Measurements from ENCODE around the gene ACAA1. TPM values are rescaled to one million over a fixed set of nuclear protein-coding genes. Genes with fewer than 3 reads are reported as not detected.

Gene ACAA1
- total and polyA plus RNA-seq, 4 donors: 220 to 410 (median 340) TPM

DNA sequence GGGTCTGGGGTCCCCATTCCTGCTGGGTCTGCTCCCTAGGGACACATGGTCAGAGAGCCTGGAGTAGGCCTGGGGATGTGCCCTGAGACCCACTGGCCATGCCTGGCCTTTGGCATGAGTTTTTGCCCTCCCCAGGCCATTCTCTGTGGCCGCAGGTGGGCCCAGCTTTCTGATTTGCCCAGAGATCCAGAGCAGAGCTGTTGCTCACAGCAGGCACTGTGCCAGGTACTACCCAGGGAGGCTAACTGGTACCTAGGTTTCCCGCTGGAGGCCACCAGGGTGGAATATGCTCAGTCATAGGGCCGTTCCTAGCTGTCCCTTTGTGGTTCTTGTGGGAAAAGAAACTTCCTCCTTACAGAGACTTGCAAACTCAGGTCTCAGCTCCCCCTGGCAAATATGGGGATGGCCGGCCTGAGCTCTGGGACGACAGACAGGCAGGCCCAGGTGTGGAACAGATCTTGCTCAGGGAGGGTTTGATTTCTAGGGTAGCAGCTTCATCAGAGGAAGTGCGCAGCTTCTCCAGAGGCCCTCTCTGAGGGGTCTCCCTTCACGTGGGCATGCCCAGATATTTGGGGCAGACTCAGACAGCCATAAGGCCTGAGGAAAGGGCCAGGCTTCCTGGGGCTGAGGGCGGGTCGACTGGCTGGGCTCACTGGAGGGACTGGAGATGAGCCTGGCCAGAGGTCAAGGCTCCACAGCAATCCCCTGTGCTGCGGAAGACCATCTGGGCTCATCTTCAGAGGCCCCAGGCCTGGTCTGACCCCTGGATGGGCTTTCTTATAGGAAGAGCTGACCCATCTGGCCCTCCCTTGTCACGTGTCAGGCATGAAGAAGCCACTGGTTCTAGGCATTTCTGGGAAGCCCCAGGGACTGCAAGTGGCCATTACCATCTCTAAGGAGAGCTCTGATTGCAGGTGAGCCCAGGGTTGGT, 28.0 kb downstream of the ACAA1 start:
- no peak for TF ChIP-seq HNF4G (IDR thresholded peaks at IDR 0.05)
- TF ChIP-seq GABPA (IDR thresholded peaks at IDR 0.05 in 1 of 2, conservative IDR thresholded peaks at IDR 0.05 in 1 of 2): no peak
- no peak for TF ChIP-seq FOXA1 (IDR thresholded peaks at IDR 0.05)
- no peak for TF ChIP-seq YY1 (IDR thresholded peaks at IDR 0.05)
- TF ChIP-seq EGR1 (IDR thresholded peaks at IDR 0.05; ENCODE audit: low read depth in 2 of 2): no peak
- no peak for TF ChIP-seq TAF1 (conservative IDR thresholded peaks at IDR 0.05)
- no peak for TF ChIP-seq SP1 (IDR thresholded peaks at IDR 0.05)
- TF ChIP-seq, protein P1, sequence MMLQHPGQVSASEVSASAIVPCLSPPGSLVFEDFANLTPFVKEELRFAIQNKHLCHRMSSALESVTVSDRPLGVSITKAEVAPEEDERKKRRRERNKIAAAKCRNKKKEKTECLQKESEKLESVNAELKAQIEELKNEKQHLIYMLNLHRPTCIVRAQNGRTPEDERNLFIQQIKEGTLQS (IDR thresholded peaks at IDR 0.05): no peak
- TF ChIP-seq HNF4A (conservative IDR thresholded peaks at IDR 0.05): no peak
- TF ChIP-seq RXRA (IDR thresholded peaks at IDR 0.05): no peak
- TF ChIP-seq, protein P2, sequence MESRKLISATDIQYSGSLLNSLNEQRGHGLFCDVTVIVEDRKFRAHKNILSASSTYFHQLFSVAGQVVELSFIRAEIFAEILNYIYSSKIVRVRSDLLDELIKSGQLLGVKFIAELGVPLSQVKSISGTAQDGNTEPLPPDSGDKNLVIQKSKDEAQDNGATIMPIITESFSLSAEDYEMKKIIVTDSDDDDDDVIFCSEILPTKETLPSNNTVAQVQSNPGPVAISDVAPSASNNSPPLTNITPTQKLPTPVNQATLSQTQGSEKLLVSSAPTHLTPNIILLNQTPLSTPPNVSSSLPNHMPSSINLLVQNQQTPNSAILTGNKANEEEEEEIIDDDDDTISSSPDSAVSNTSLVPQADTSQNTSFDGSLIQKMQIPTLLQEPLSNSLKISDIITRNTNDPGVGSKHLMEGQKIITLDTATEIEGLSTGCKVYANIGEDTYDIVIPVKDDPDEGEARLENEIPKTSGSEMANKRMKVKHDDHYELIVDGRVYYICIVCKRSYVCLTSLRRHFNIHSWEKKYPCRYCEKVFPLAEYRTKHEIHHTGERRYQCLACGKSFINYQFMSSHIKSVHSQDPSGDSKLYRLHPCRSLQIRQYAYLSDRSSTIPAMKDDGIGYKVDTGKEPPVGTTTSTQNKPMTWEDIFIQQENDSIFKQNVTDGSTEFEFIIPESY (IDR thresholded peaks at IDR 0.05): no peak
- WGBS: 85% methylated on average over 11 of the region's 11 CpGs
- Histone ChIP-seq H3K36me3 (ENCODE audit: control insufficient read depth in 4 of 4, insufficient read depth in 3 of 4, low read depth in 1 of 4, low read length in 3 of 4) (no peaks in the 10 kb centered on the region), H3K27ac (ENCODE audit: low read depth in 1 of 2, low read length in 2 of 2) (no peak overlapping the region), H3K9ac (ENCODE audit: low read depth in 1 of 2, low read length in 2 of 2) (no peak overlapping the region), H3K27me3 (ENCODE audit: control insufficient read depth in 4 of 4, insufficient read depth in 4 of 4, low read length in 3 of 4) (no peaks in the 10 kb centered on the region), H3K9me3 (ENCODE audit: control insufficient read depth in 4 of 4, low read length in 3 of 4) (peaks cover 0 to 6% (median 1%) of the 10 kb centered on the region in 4 donors), H3K4me3 (ENCODE audit: low read depth in 1 of 3, low read length in 3 of 3) (no peak overlapping the region), H3K4me1 (ENCODE audit: control insufficient read depth in 4 of 4, insufficient read depth in 4 of 4, low read length in 3 of 4) (no peaks in the 10 kb centered on the region)
- peak; percentile 28 for DNase-seq (ENCODE audit: low spot score)

DNA sequence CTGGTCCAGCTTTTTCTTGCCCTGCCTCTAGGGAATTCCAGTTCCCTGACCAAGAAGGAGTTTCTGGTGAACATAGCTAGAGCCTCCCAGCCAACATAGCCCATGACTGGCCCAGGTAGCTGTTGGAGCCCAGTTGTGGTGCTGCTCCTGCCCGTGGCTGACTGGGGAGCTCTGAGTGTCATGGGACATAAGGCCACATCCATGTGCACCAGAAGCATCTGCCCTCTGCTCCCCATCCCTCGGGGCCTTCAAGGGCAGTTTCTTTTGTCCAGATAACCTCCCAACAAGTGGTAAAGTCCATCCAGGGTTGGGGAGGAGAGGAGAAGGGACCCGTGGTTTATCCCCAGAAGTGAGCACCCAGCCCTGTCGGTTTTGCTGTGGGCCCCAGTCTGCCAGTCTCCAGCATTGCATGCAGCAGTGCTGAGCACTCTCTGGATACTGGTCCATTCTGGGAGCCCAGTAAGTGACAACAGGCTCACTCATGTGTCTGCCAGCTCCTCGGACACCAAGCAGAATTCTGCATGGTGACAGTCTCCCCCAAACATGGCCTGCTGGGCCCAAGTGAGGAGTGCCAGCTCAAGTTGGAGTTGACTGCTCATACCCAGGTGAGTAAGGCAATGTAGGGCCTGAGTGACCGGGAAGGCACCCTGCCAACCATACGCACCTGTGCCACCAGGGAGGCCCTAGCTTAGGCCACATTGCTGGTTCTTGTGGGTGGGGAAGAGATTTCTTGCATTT, 28.8 kb downstream of the ACAA1 start:
- Histone ChIP-seq H3K4me3 (ENCODE audit: low read depth in 1 of 3, low read length in 3 of 3) (no peak overlapping the region), H3K9ac (ENCODE audit: low read depth in 1 of 2, low read length in 2 of 2) (no peak overlapping the region), H3K27me3 (ENCODE audit: control insufficient read depth in 4 of 4, insufficient read depth in 4 of 4, low read length in 3 of 4) (no peaks in the 10 kb centered on the region), H3K9me3 (ENCODE audit: control insufficient read depth in 4 of 4, low read length in 3 of 4) (peaks cover 0 to 6% (median 1%) of the 10 kb centered on the region in 4 donors), H3K36me3 (ENCODE audit: control insufficient read depth in 4 of 4, insufficient read depth in 3 of 4, low read depth in 1 of 4, low read length in 3 of 4) (no peaks in the 10 kb centered on the region), H3K4me1 (ENCODE audit: control insufficient read depth in 4 of 4, insufficient read depth in 4 of 4, low read length in 3 of 4) (no peaks in the 10 kb centered on the region), H3K27ac (ENCODE audit: low read depth in 1 of 2, low read length in 2 of 2) (no peak overlapping the region)
- peak; percentile 17 for DNase-seq (ENCODE audit: low spot score)
- TF ChIP-seq, protein P2 (IDR thresholded peaks at IDR 0.05): no peak
- no peak for TF ChIP-seq NR2F2 (IDR thresholded peaks at IDR 0.05)
- no peak for TF ChIP-seq FOXA1 (IDR thresholded peaks at IDR 0.05)
- TF ChIP-seq, protein P3, sequence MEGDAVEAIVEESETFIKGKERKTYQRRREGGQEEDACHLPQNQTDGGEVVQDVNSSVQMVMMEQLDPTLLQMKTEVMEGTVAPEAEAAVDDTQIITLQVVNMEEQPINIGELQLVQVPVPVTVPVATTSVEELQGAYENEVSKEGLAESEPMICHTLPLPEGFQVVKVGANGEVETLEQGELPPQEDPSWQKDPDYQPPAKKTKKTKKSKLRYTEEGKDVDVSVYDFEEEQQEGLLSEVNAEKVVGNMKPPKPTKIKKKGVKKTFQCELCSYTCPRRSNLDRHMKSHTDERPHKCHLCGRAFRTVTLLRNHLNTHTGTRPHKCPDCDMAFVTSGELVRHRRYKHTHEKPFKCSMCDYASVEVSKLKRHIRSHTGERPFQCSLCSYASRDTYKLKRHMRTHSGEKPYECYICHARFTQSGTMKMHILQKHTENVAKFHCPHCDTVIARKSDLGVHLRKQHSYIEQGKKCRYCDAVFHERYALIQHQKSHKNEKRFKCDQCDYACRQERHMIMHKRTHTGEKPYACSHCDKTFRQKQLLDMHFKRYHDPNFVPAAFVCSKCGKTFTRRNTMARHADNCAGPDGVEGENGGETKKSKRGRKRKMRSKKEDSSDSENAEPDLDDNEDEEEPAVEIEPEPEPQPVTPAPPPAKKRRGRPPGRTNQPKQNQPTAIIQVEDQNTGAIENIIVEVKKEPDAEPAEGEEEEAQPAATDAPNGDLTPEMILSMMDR (IDR thresholded peaks at IDR 0.05; ENCODE audit: low read depth, low read length, missing input control): no peak
- TF ChIP-seq SP1 (IDR thresholded peaks at IDR 0.05): no peak
- TF ChIP-seq RAD21 (IDR thresholded peaks at IDR 0.05): no peak
- no peak for TF ChIP-seq JUND (IDR thresholded peaks at IDR 0.05)
- no peak for TF ChIP-seq TAF1 (conservative IDR thresholded peaks at IDR 0.05)
- TF ChIP-seq YY1 (IDR thresholded peaks at IDR 0.05): no peak
- TF ChIP-seq HNF4A (conservative IDR thresholded peaks at IDR 0.05): no peak
- TF ChIP-seq, protein P1 (IDR thresholded peaks at IDR 0.05): no peak
- TF ChIP-seq, protein P4, sequence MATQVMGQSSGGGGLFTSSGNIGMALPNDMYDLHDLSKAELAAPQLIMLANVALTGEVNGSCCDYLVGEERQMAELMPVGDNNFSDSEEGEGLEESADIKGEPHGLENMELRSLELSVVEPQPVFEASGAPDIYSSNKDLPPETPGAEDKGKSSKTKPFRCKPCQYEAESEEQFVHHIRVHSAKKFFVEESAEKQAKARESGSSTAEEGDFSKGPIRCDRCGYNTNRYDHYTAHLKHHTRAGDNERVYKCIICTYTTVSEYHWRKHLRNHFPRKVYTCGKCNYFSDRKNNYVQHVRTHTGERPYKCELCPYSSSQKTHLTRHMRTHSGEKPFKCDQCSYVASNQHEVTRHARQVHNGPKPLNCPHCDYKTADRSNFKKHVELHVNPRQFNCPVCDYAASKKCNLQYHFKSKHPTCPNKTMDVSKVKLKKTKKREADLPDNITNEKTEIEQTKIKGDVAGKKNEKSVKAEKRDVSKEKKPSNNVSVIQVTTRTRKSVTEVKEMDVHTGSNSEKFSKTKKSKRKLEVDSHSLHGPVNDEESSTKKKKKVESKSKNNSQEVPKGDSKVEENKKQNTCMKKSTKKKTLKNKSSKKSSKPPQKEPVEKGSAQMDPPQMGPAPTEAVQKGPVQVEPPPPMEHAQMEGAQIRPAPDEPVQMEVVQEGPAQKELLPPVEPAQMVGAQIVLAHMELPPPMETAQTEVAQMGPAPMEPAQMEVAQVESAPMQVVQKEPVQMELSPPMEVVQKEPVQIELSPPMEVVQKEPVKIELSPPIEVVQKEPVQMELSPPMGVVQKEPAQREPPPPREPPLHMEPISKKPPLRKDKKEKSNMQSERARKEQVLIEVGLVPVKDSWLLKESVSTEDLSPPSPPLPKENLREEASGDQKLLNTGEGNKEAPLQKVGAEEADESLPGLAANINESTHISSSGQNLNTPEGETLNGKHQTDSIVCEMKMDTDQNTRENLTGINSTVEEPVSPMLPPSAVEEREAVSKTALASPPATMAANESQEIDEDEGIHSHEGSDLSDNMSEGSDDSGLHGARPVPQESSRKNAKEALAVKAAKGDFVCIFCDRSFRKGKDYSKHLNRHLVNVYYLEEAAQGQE (IDR thresholded peaks at IDR 0.05): no peak
- TF ChIP-seq EGR1 (IDR thresholded peaks at IDR 0.05; ENCODE audit: low read depth in 2 of 2): no peak
- TF ChIP-seq HNF4G (IDR thresholded peaks at IDR 0.05): no peak
- TF ChIP-seq FOXA2 (IDR thresholded peaks at IDR 0.05): no peak
- TF ChIP-seq RXRA (IDR thresholded peaks at IDR 0.05): no peak
- TF ChIP-seq, protein P5, sequence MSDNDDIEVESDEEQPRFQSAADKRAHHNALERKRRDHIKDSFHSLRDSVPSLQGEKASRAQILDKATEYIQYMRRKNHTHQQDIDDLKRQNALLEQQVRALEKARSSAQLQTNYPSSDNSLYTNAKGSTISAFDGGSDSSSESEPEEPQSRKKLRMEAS (IDR thresholded peaks at IDR 0.05): no peak
- no peak for TF ChIP-seq GABPA (IDR thresholded peaks at IDR 0.05 in 1 of 2, conservative IDR thresholded peaks at IDR 0.05 in 1 of 2)
- WGBS: 86% methylated on average over 7 of the region's 7 CpGs

Measured in liver (tissue), 9 donors.